Activated B cell treated with CpG ODN at 0.5 μM for 24 hours (primary cell): ENCODE results near the gene CYB5A. TPM values are rescaled to one million over a fixed set of nuclear protein-coding genes. Genes with fewer than 3 reads are reported as not detected.

ENCODE experiments used
- ATAC-seq: fragments of 200-7000 bp; cut with Tn5 transposase; one replicate; pipeline ENCODE4 v1.10.0; 2021; ENCODE audit warnings: low read depth, mild to moderate bottlenecking, moderate library complexity
- CTCF ChIA-PET: fragments of 350-600 bp; sonication (Branson Sonifier 250); formaldehyde crosslinking; loops from one replicate; lab custom pipeline; 2021; ENCODE audit warnings: antibody characterized with exemption; lab: Charles Lee
- POLR2A ChIA-PET: fragments of 350-600 bp; sonication (Branson Sonifier 250); formaldehyde crosslinking; loops from one replicate; lab custom pipeline; 2021; ENCODE audit warnings: antibody characterized with exemption; lab: Charles Lee
- DNase-seq: peaks from one replicate; pipeline ENCODE4 v3.0.0; 2022
- H3K27ac Mint-ChIP-seq: one replicate; pipeline ENCODE4 v1.8.0; 2020; ENCODE audit warnings: mixed read lengths
- H3K27me3 Mint-ChIP-seq: one replicate; pipeline ENCODE4 v1.8.0; 2021; ENCODE audit warnings: mixed read lengths
- H3K36me3 Mint-ChIP-seq: one replicate; pipeline ENCODE4 v1.8.0; 2021; ENCODE audit warnings: low read depth, mixed read lengths
- H3K4me1 Mint-ChIP-seq: one replicate; pipeline ENCODE4 v1.8.0; 2021; ENCODE audit warnings: mixed read lengths
- H3K4me3 Mint-ChIP-seq: one replicate; pipeline ENCODE4 v1.8.0; 2020; ENCODE audit warnings: mild to moderate bottlenecking, mixed read lengths
- H3K9me3 Mint-ChIP-seq: one replicate; pipeline ENCODE4 v1.8.0; 2020; ENCODE audit warnings: mixed read lengths
- CTCF ChIP-seq: fragments of 200-600 bp; IDR thresholded peaks from one replicate; pipeline ENCODE4 v1.8.0; 2022; ENCODE audit warnings: antibody characterized with exemption, mild to moderate bottlenecking
- intact Hi-C: fragments of 100-400 bp; cut with micrococcal nuclease; formaldehyde crosslinking; loops from one replicate; pipeline ENCODE4 v1.15.1; 2024
- total RNA-seq: library from RNA; stranded (reverse); gene quantifications from 2 replicates; pipeline ENCODE4 v1.2.3, GENCODE V29; 2022

The CYB5A gene
- total RNA-seq, 1 donor from 2014 or later: 47.2 TPM

- Mint-ChIP-seq H3K9me3 (peaks cover 4% of the 10 kb centered on the region), H3K4me1 (peaks cover 54% of the 10 kb centered on the region), H3K4me3 (peak overlapping the region; percentile 97), H3K36me3 (peaks cover 5% of the 10 kb centered on the region), H3K27ac (no peak overlapping the region), H3K27me3 (no peaks in the 10 kb centered on the region)
- POLR2A ChIA-PET: interaction anchor here (0.8 to 1.0 kb wide), 2 partner anchors 44 to 142 kb away, joined by 3 to 5 read pairs; no protein-coding TSS in a partner anchor
- no peak for TF ChIP-seq CTCF
- ATAC-seq: no peak
- DNase-seq: no peak
- CTCF ChIA-PET: no interaction called here
- intact Hi-C loops: no loop called here
Observed at GRCh38 chr18:74290794-74291471, 830 bp downstream of the CYB5A start.

- CTCF ChIA-PET: no interaction called here
- Mint-ChIP-seq H3K4me3 (peak overlapping the region; percentile 97), H3K4me1 (peaks cover 54% of the 10 kb centered on the region), H3K36me3 (peaks cover 5% of the 10 kb centered on the region), H3K9me3 (peaks cover 4% of the 10 kb centered on the region), H3K27ac (no peak overlapping the region), H3K27me3 (no peaks in the 10 kb centered on the region)
- POLR2A ChIA-PET: interaction anchor here (1.2 kb wide), 1 partner anchor 28 kb away, joined by 3 read pairs; no protein-coding TSS in a partner anchor
- no peak for ATAC-seq
- no peak for DNase-seq
- intact Hi-C loops: no loop called here
- no peak for TF ChIP-seq CTCF
Observed at GRCh38 chr18:74290021-74290420, 1.7 kb downstream of the CYB5A start.

GRCh38 chr18:74289137-74289536, 2.6 kb downstream of the CYB5A start:
- CTCF ChIA-PET: no interaction called here
- DNase-seq: no peak
- no peak for ATAC-seq
- H3K9me3 Mint-ChIP-seq: peaks cover 4% of the 10 kb centered on the region
- POLR2A ChIA-PET: interaction anchor here (0.7 to 1.2 kb wide), 2 partner anchors 28 to 41 kb away, joined by 3 to 11 read pairs; no protein-coding TSS in a partner anchor
- H3K4me1 Mint-ChIP-seq: peaks cover 61% of the 10 kb centered on the region
- H3K36me3 Mint-ChIP-seq: peaks cover 5% of the 10 kb centered on the region
- intact Hi-C loops: loop anchor here (2.0 kb wide), 1 partner anchor 16 kb away; no protein-coding TSS in a partner anchor
- H3K27ac Mint-ChIP-seq: peak overlapping the region; percentile 18
- no peak for TF ChIP-seq CTCF
- no peaks in the 10 kb centered on the region for H3K27me3 Mint-ChIP-seq
- no peak overlapping the region for H3K4me3 Mint-ChIP-seq

GRCh38 chr18:74288730-74289129, 3.0 kb downstream of the CYB5A start:
- DNase-seq: no peak
- peaks cover 5% of the 10 kb centered on the region for H3K36me3 Mint-ChIP-seq
- ChIA-PET POLR2A (no interaction called here), CTCF (no interaction called here)
- peaks cover 62% of the 10 kb centered on the region for H3K4me1 Mint-ChIP-seq
- no peaks in the 10 kb centered on the region for H3K27me3 Mint-ChIP-seq
- peaks cover 4% of the 10 kb centered on the region for H3K9me3 Mint-ChIP-seq
- ATAC-seq: no peak
- intact Hi-C loops: loop anchor here (2.0 kb wide), 1 partner anchor 16 kb away; no protein-coding TSS in a partner anchor
- TF ChIP-seq CTCF: no peak
- H3K4me3 Mint-ChIP-seq: peak overlapping the region; percentile 1
- H3K27ac Mint-ChIP-seq: no peak overlapping the region

GRCh38 chr18:74288041-74288440, 3.7 kb downstream of the CYB5A start:
- DNase-seq (no peak), ATAC-seq (no peak)
- ChIA-PET POLR2A (no interaction called here), CTCF (interaction anchor here (0.7 to 0.8 kb wide), 2 partner anchors 12 to 54 kb away, joined by 3 read pairs; no protein-coding TSS in a partner anchor)
- Mint-ChIP-seq H3K4me1 (peaks cover 69% of the 10 kb centered on the region), H3K36me3 (peaks cover 5% of the 10 kb centered on the region), H3K27me3 (no peaks in the 10 kb centered on the region), H3K4me3 (no peak overlapping the region), H3K9me3 (peaks cover 2% of the 10 kb centered on the region), H3K27ac (no peak overlapping the region)
- TF ChIP-seq CTCF: no peak
- intact Hi-C loops: loop anchor here (2.0 kb wide), 1 partner anchor 17 kb away; no protein-coding TSS in a partner anchor
